Type B pancreatic cell (in vitro differentiated cells): ENCODE measurements around the gene RPTOR. TPM values are rescaled to one million over a fixed set of nuclear protein-coding genes. Genes with fewer than 3 reads are reported as not detected.

Experiments used
- DNase-seq: peaks from one replicate; pipeline ENCODE4 v3.0.0; 2021; ENCODE audit warnings: mixed read lengths; ENCODE audit not compliant: unreplicated experiment; ENCODE audit errors: extremely low spot score
- H3K27ac Mint-ChIP-seq: 2 replicates; pipeline ENCODE4 v1.8.0; 2021; ENCODE audit warnings: mild to moderate bottlenecking, mixed read lengths
- H3K27me3 Mint-ChIP-seq: 2 replicates; pipeline ENCODE4 v1.8.0; 2021; ENCODE audit warnings: mixed read lengths
- H3K36me3 Mint-ChIP-seq: 2 replicates; pipeline ENCODE4 v1.8.0; 2021; ENCODE audit warnings: mixed read lengths
- H3K4me1 Mint-ChIP-seq: one replicate; pipeline ENCODE4 v1.8.0; 2021; ENCODE audit warnings: mixed read lengths; ENCODE audit not compliant: unreplicated experiment
- H3K4me3 Mint-ChIP-seq: 2 replicates; pipeline ENCODE4 v1.8.0; 2021; ENCODE audit warnings: mild to moderate bottlenecking, mixed read lengths
- H3K9me3 Mint-ChIP-seq: 2 replicates; pipeline ENCODE4 v1.8.0; 2021; ENCODE audit warnings: mixed read lengths
- CTCF ChIP-seq: fragments of 200-600 bp; sonication (generic); conservative IDR thresholded peaks from 2 replicates; pipeline ENCODE4 v1.5.0; 2021; ENCODE audit warnings: antibody characterized with exemption, mild to moderate bottlenecking
- total RNA-seq: library from RNA; stranded (reverse); gene quantifications from 2 replicates; pipeline ENCODE4 v1.2.1, GENCODE V29; 2021; ENCODE audit warnings: low replicate concordance

The RPTOR gene
- total RNA-seq, 1 donor from 2014 or later, result 39.8 TPM

- peaks cover 19% of the 10 kb centered on the region for H3K4me1 Mint-ChIP-seq
- no peak for TF ChIP-seq CTCF
- peaks cover 6% of the 10 kb centered on the region for H3K9me3 Mint-ChIP-seq
- peaks cover 8% of the 10 kb centered on the region for H3K36me3 Mint-ChIP-seq
- no peak for DNase-seq
- H3K27me3 Mint-ChIP-seq, result no peaks in the 10 kb centered on the region
- H3K4me3 Mint-ChIP-seq, result no peak overlapping the region
- no peak overlapping the region for H3K27ac Mint-ChIP-seq
These were observed 19.9 kb downstream of the RPTOR start for GRCh38 chr17:80564545-80564944.

GRCh38 chr17:80565343-80566053 lies 20.9 kb downstream of the RPTOR start:
- Mint-ChIP-seq H3K27me3 (no peaks in the 10 kb centered on the region), H3K36me3 (peaks cover 8% of the 10 kb centered on the region), H3K4me3 (peak overlapping the region; percentile 26), H3K4me1 (peaks cover 23% of the 10 kb centered on the region), H3K9me3 (peaks cover 6% of the 10 kb centered on the region), H3K27ac (no peak overlapping the region)
- no peak for TF ChIP-seq CTCF
- no peak for DNase-seq

GRCh38 chr17:80566054-80566400 lies 21.4 kb downstream of the RPTOR start:
- Mint-ChIP-seq H3K9me3 (peaks cover 6% of the 10 kb centered on the region), H3K36me3 (peaks cover 8% of the 10 kb centered on the region), H3K4me1 (peaks cover 23% of the 10 kb centered on the region), H3K4me3 (no peak overlapping the region), H3K27me3 (no peaks in the 10 kb centered on the region), H3K27ac (no peak overlapping the region)
- TF ChIP-seq CTCF, result no peak
- DNase-seq, result no peak

GRCh38 chr17:80568246-80568645 lies 23.6 kb downstream of the RPTOR start:
- no peak for TF ChIP-seq CTCF
- no peak overlapping the region for H3K27ac Mint-ChIP-seq
- peaks cover 18% of the 10 kb centered on the region for H3K4me1 Mint-ChIP-seq
- DNase-seq, result no peak
- H3K4me3 Mint-ChIP-seq, result no peak overlapping the region
- H3K9me3 Mint-ChIP-seq, result peaks cover 6% of the 10 kb centered on the region
- H3K36me3 Mint-ChIP-seq, result peaks cover 3% of the 10 kb centered on the region
- no peaks in the 10 kb centered on the region for H3K27me3 Mint-ChIP-seq

- H3K27me3 Mint-ChIP-seq, result no peaks in the 10 kb centered on the region
These were observed 25.3 kb downstream of the RPTOR start for GRCh38 chr17:80569924-80570323.

More at GRCh38 chr17:80569924-80570323, 25.3 kb downstream of the RPTOR start:
- Mint-ChIP-seq H3K36me3 (peaks cover 3% of the 10 kb centered on the region), H3K9me3 (peaks cover 6% of the 10 kb centered on the region), H3K4me3 (peak overlapping the region; percentile 17), H3K27ac (no peak overlapping the region), H3K4me1 (peaks cover 14% of the 10 kb centered on the region)
- TF ChIP-seq CTCF, result no peak
- DNase-seq, result no peak
